SK-N-SH (cell line): ENCODE results near the gene TES. TPM values are rescaled to one million over a fixed set of nuclear protein-coding genes. Genes with fewer than 3 reads are reported as not detected.

Experiments
- CTCF ChIA-PET: fragments of 300-600, 350-600 bp; formaldehyde crosslinking; extraction: SDS; loops from one replicate; lab custom pipeline; 2021; lab: Yijun Ruan, JAX
- POLR2A ChIA-PET: fragments of 350-600 bp; sonication (Branson Sonifier 250); formaldehyde crosslinking; extraction: SDS; loops from one replicate; lab custom pipeline; 2020; ENCODE audit warnings: antibody characterized with exemption, inconsistent platforms; lab: Yijun Ruan, JAX
- DNase-seq: peaks from one replicate; pipeline ENCODE4 v3.0.0; 2012
- H2AFZ ChIP-seq: fragments of 200-600 bp; sonication (generic); 2 replicates; pipeline ENCODE4 v1.8.1; 2016; ENCODE audit warnings: antibody characterized with exemption, mild to moderate bottlenecking, low read depth
- H3F3A ChIP-seq: fragments of 200-600 bp; sonication (generic); replicated peaks from 2 replicates; pipeline ENCODE3; 2016; ENCODE audit warnings: antibody characterized with exemption, mild to moderate bottlenecking; ENCODE audit not compliant: insufficient read depth
- H3K27ac ChIP-seq, 2 experiments: fragments of 200-500 bp in 1 of 2; fragments of 200-600 bp in 1 of 2; sonication (Bioruptor generic) in 1 of 2; sonication (generic), shearing (Covaris generic) in 1 of 2; 2 replicates each; pipeline versions ENCODE4 v1.5.1 to v1.6.1; 2014 to 2016; ENCODE audit warnings: low read depth in 2 of 2, inconsistent platforms in 1 of 2, low read length in 1 of 2, mild to moderate bottlenecking in 1 of 2, mixed read lengths in 1 of 2
- H3K27me3 ChIP-seq: fragments of 200-600 bp; sonication (generic), shearing (Covaris generic); 2 replicates; pipeline ENCODE4 v1.6.1; 2016; ENCODE audit warnings: mixed run types; ENCODE audit not compliant: insufficient read depth
- H3K36me3 ChIP-seq, 2 experiments: fragments of 200-500 bp in 1 of 2; fragments of 200-600 bp in 1 of 2; sonication (Bioruptor generic) in 1 of 2; sonication (generic) in 1 of 2; replicated peaks in 1 of 2; 2 replicates each; pipeline versions ENCODE3 to v1.5.1; 2014 to 2016; ENCODE audit warnings: low read length in 1 of 2, mild to moderate bottlenecking in 1 of 2; ENCODE audit not compliant: insufficient read depth in 2 of 2, control insufficient read depth in 1 of 2
- H3K4me1 ChIP-seq, 2 experiments: fragments of 200-500 bp in 1 of 2; fragments of 200-600 bp in 1 of 2; sonication (Bioruptor generic) in 1 of 2; sonication (generic), shearing (Covaris generic) in 1 of 2; 2 replicates each; pipeline versions ENCODE4 v1.5.1 to v1.6.1; 2014 to 2016; ENCODE audit warnings: low read depth in 1 of 2, low read length in 1 of 2, mixed run types in 1 of 2; ENCODE audit not compliant: insufficient read depth in 2 of 2, control insufficient read depth in 1 of 2
- H3K4me2 ChIP-seq: fragments of 200-600 bp; sonication (generic), shearing (Covaris generic); 2 replicates; pipeline ENCODE4 v1.6.1; 2017; ENCODE audit warnings: mixed run types
- H3K4me3 ChIP-seq, 2 experiments: fragments of 200-500 bp in 1 of 2; fragments of 200-600 bp in 1 of 2; sonication (Bioruptor generic) in 1 of 2; sonication (generic), shearing (Covaris generic) in 1 of 2; 2 replicates each; pipeline versions ENCODE4 v1.5.1 to v1.8.1; 2014 to 2016; ENCODE audit warnings: low read depth in 2 of 2, inconsistent platforms in 1 of 2, low read length in 1 of 2, mild to moderate bottlenecking in 1 of 2, mixed read lengths in 1 of 2, moderate library complexity in 1 of 2
- H3K79me2 ChIP-seq: fragments of 200-600 bp; sonication (generic); 2 replicates; pipeline ENCODE4 v1.8.1; 2017; ENCODE audit warnings: mild to moderate bottlenecking; ENCODE audit not compliant: insufficient read depth
- H3K9ac ChIP-seq: fragments of 200-600 bp; sonication (generic); 2 replicates; pipeline ENCODE4 v1.6.1; 2017; ENCODE audit warnings: mixed run types
- H3K9me2 ChIP-seq: fragments of 200-600 bp; sonication (generic); 2 replicates; pipeline ENCODE4 v1.6.1; 2017; ENCODE audit warnings: mixed run types
- H3K9me3 ChIP-seq: fragments of 200-600 bp; sonication (generic); 2 replicates; pipeline ENCODE4 v1.6.1; 2017; ENCODE audit warnings: mixed run types, mild to moderate bottlenecking, moderate library complexity
- H4K20me1 ChIP-seq: fragments of 200-600 bp; sonication (generic); 2 replicates; pipeline ENCODE4 v1.6.1; 2017; ENCODE audit warnings: mild to moderate bottlenecking, mixed run types; ENCODE audit not compliant: insufficient read depth
- CHD2 ChIP-seq: fragments of 150-350 bp; IDR thresholded peaks from 2 replicates; pipeline ENCODE4 v1.6.1; 2018; ENCODE audit warnings: low read length; ENCODE audit not compliant: partially characterized antibody
- ELF1 ChIP-seq: IDR thresholded peaks from 2 replicates; pipeline ENCODE4 v1.4.0; 2012
- EZH2phosphoT487 ChIP-seq: fragments of 200-600 bp; sonication (generic); IDR thresholded peaks from 2 replicates; pipeline ENCODE4 v1.6.1; 2017; ENCODE audit warnings: low read depth, mixed run types, mild to moderate bottlenecking, antibody characterized with exemption, moderate library complexity, borderline replicate concordance
- FOSL2 ChIP-seq: IDR thresholded peaks from 2 replicates; pipeline ENCODE4 v1.4.0; 2012; ENCODE audit warnings: low read depth, mild to moderate bottlenecking, moderate library complexity, borderline replicate concordance
- FOXJ3 ChIP-seq: sonication (generic); formaldehyde crosslinking; IDR thresholded peaks from 2 replicates; pipeline ENCODE4 v1.5.1; 2020; ENCODE audit warnings: mild to moderate bottlenecking, missing genetic modification reagents
- GABPA ChIP-seq: IDR thresholded peaks from 2 replicates; pipeline ENCODE4 v1.4.0; 2012; ENCODE audit warnings: low read depth, mild to moderate bottlenecking
- IRF3 ChIP-seq: fragments of 150-350 bp; IDR thresholded peaks from 2 replicates; pipeline ENCODE4 v1.6.1; 2016; ENCODE audit warnings: mild to moderate bottlenecking, low read depth, low read length
- JUND ChIP-seq: IDR thresholded peaks from 2 replicates; pipeline ENCODE4 v1.4.0; 2012
- POLR2AphosphoS5 ChIP-seq: IDR thresholded peaks from 2 replicates; pipeline ENCODE4 v1.6.1; 2012; ENCODE audit warnings: low read depth, low read length
- RAD21 ChIP-seq: IDR thresholded peaks from 2 replicates; pipeline ENCODE4 v1.6.1; 2012; ENCODE audit warnings: mild to moderate bottlenecking, low read length
- RCOR1 ChIP-seq: fragments of 150-350 bp; IDR thresholded peaks from 2 replicates; pipeline ENCODE4 v1.6.1; 2017; ENCODE audit warnings: antibody characterized with exemption, low read length
- SIN3A ChIP-seq: IDR thresholded peaks from 2 replicates; pipeline ENCODE4 v1.6.1; 2012; ENCODE audit warnings: low read depth, mild to moderate bottlenecking, low read length, moderate library complexity, borderline replicate concordance
- TAF1 ChIP-seq: IDR thresholded peaks from 2 replicates; pipeline ENCODE4 v1.6.1; 2012; ENCODE audit warnings: low read depth, mild to moderate bottlenecking, low read length, moderate library complexity, borderline replicate concordance
- TEAD4 ChIP-seq: IDR thresholded peaks from 2 replicates; pipeline ENCODE4 v1.4.0; 2012; ENCODE audit warnings: mild to moderate bottlenecking, borderline replicate concordance; ENCODE audit not compliant: insufficient read depth
- USF1 ChIP-seq: IDR thresholded peaks from 2 replicates; pipeline ENCODE4 v1.4.0; 2012; ENCODE audit warnings: low read depth, borderline replicate concordance
- USF2 ChIP-seq: fragments of 150-350 bp; IDR thresholded peaks from 2 replicates; pipeline ENCODE4 v1.6.1; 2017; ENCODE audit warnings: antibody characterized with exemption, low read length, low read depth, borderline replicate concordance
- YY1 ChIP-seq: IDR thresholded peaks from 2 replicates; pipeline ENCODE4 v1.4.0; 2012; ENCODE audit warnings: low read depth, mild to moderate bottlenecking
- WGBS: methylation state at CpG from one replicate; pipeline ENCODE4 v1.1.6; 2017; ENCODE audit warnings: low lambda C conversion rate; 5-methylcytosine and 5-hydroxymethylcytosine counted together
- polyA plus RNA-seq, 3 experiments: library from polyadenylated mRNA; depleted of rRNA; stranded (reverse); fragments of >200 nt; gene quantifications; 2 replicates each; pipeline ENCODE4 v1.2.3, GENCODE V29; 2012
- TF ChIP-seq, protein P1 (sequence below): IDR thresholded peaks from 2 replicates; pipeline ENCODE4 v1.4.0; 2012; ENCODE audit warnings: low read depth

TES gene
- polyA plus RNA-seq, 1 of the 3 experiments (the other 2 are of a cell fraction) = 9.5 TPM

- no peak for DNase-seq
- no peaks in the 10 kb centered on the region for H4K20me1 ChIP-seq
- H3K9ac ChIP-seq = no peak overlapping the region
- no peak overlapping the region for H3K4me2 ChIP-seq
- H2AFZ ChIP-seq = no peak overlapping the region
- no peaks in the 10 kb centered on the region for H3K79me2 ChIP-seq
- no peak overlapping the region for H3K4me3 ChIP-seq
- ChIA-PET POLR2A (interaction anchor here (1.2 kb wide), 1 partner anchor 13 kb away, joined by 4 read pairs; the partner anchor contains the start of gene TES), CTCF (interaction anchor here (0.9 to 5.3 kb wide), 4 partner anchors 8 to 43 kb away, joined by 3 to 28 read pairs (median 16); no protein-coding TSS in a partner anchor)
- peaks cover 10% of the 10 kb centered on the region; the same call in 1 of the 2 replicates for H3K27me3 ChIP-seq
- peaks cover 23 to 64% of the 10 kb centered on the region in 2 experiments; a peak in 3 of 4 replicates for H3K4me1 ChIP-seq
- WGBS = 80% methylated on average over 1 of the region's 1 CpG
- no peaks in the 10 kb centered on the region for H3K9me3 ChIP-seq
- TF ChIP-seq RCOR1 = no peak
- TF ChIP-seq RAD21 = no peak
- TF ChIP-seq SIN3A = no peak
- no peak for TF ChIP-seq YY1
- no peak for TF ChIP-seq FOSL2
- no peak for TF ChIP-seq TAF1
- no peak for TF ChIP-seq FOXJ3 (CRISPR knock-in tag)
- TF ChIP-seq GABPA = no peak
- no peak for TF ChIP-seq USF1
- no peak for TF ChIP-seq IRF3
- TF ChIP-seq EZH2phosphoT487 = no peak
- no peak for TF ChIP-seq TEAD4
- no peak for TF ChIP-seq ELF1
- no peak for TF ChIP-seq JUND
- no peak for TF ChIP-seq CHD2
- no peak for TF ChIP-seq POLR2AphosphoS5
- TF ChIP-seq, protein P1, sequence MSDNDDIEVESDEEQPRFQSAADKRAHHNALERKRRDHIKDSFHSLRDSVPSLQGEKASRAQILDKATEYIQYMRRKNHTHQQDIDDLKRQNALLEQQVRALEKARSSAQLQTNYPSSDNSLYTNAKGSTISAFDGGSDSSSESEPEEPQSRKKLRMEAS = no peak
- TF ChIP-seq USF2 = no peak
- H3F3A ChIP-seq = peaks cover 19% of the 10 kb centered on the region
- H3K27ac ChIP-seq = peak overlapping the region in 1 of 2 experiments; percentile 43; a peak in 1 of 4 replicates
- no peaks in the 10 kb centered on the region for H3K9me2 ChIP-seq
- H3K36me3 ChIP-seq = no peaks in the 10 kb centered on the region
Observed at GRCh38 chr7:116223588-116223987, 13.2 kb downstream of the TES start.
